Endometrial microvascular endothelial cells (primary cell): ENCODE data around the gene MAS1. TPM values are rescaled to one million over a fixed set of nuclear protein-coding genes. Genes with fewer than 3 reads are reported as not detected.

Source experiments
- in situ Hi-C: cut with HindIII; loops from 2 replicates; pipeline ENCODE4 v1.10.0; 2017; ENCODE audit warnings: low sequenced_read_pairs, low pct_unique_long_range_greater_than_20kb; ENCODE audit errors: inconsistent ontology term
- total RNA-seq: library from RNA; depleted of rRNA; stranded (reverse); fragments of >200 nt; gene quantifications from one replicate; pipeline ENCODE4 v1.2.3, GENCODE V29; 2015; ENCODE audit errors: inconsistent ontology term

The MAS1 gene
- total RNA-seq, 1 donor from 2014 or later: not detected

DNA sequence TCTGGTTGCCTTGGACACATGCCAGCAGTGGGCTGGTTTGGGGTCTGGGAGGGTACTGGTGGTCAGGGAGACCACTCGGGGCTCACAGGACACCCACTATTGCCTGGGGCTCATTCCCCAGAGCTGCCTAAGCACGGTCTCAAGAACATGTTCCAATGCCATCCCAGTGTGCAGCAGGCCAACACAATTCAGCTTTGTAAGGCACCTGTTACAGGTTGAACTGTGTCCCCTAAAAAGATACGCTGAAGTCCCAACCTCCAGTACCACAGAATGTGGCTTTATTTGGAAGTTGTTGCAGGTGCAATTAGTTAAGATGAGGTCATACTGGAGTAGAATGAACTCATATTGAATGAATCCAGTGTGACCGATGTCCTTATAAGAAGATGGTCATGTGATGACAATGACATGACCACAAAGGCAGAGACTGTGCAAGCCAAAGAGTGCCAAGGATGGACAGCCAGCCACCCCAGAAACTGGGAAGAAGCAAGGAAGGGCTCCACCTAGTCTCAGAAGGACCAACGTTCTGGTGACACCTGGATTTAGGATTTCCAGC, 13.5 kb upstream of the MAS1 start:
- in situ Hi-C loops: no loop called here

DNA sequence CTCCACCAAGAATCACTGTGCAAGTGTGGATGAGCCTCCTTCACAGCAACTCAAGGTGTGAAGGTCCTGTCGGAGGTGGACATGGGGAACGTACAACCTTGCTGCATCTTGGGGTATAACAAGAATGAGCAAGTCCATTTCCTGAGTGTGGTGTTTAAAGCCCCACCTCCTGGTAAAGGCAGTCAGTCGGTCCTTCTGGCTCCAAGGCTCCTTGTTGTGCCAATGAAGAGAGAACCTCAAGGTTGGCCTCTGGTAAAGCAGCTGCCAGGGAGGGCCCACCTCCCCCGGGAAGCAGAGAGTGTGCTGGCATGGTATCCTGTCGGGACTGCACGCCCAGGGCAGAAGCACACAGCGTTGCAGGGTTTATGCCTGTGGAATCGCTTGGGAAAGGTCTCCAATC, 12.4 kb upstream of the MAS1 start:
- in situ Hi-C loops: no loop called here

DNA sequence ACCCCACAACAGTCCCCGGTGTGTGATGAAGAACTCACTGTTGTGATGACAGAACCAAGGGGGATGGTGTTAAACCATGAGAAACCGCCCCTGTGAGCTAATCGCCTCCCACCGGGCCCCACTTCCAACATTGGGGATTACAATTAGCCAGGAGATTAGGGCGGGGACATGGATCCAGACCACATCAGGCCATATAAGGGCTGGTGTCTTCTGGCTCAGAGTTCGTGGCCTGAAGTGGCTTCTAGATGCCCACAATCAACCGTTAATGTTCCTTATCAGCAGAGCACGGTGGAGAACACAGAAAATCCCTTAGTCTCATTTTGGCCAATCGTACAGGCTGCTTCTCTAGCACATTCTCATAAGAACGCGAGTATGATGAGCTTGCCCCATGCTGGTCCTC, 10.9 kb upstream of the MAS1 start:
- in situ Hi-C loops: no loop called here

DNA sequence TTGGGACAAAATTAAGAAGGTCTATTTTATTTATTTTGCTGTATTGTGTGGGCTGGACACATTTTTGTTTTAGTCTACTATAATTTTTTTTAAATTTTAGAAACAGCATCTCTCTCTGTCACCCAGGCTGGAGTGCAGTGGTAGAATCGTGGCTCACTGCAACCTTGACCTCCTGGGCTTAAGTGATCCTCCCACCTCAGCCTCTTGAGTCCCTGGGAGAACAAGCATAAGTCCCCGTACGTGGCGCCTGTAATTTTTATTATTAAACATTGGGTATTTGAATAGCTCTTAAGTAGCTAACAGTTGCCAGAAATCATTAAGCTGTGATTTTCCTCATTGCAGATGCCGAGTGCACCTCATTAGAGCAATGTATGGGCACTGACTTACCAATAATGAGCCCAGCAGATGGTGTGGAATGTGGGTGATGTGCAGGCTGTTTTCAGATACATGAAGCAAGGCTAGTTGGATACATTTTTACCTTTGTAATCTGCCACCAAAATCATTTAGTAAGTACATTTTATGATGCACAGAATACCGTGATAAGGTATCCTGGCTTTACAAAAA, 10.3 kb upstream of the MAS1 start:
- in situ Hi-C loops: no loop called here

DNA sequence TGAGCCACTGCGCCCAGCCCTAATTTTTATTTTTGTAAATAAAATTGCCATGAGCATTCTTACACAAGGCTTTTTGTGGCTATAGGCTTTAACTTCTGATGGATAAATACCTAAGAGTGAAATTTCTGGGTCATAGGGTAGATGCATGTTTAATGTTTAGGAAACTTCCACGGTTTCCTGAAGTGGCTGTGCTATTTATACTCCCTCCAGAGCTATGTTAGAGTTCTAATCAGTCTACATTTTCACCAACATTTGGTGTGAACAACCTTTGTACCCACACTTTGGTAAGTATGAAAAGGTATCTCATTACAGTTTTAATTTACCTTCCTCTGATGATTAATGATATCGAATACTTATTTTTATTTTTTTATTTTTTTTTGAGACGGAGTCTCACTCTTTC, 6.1 kb upstream of the MAS1 start:
- in situ Hi-C loops: no loop called here

DNA sequence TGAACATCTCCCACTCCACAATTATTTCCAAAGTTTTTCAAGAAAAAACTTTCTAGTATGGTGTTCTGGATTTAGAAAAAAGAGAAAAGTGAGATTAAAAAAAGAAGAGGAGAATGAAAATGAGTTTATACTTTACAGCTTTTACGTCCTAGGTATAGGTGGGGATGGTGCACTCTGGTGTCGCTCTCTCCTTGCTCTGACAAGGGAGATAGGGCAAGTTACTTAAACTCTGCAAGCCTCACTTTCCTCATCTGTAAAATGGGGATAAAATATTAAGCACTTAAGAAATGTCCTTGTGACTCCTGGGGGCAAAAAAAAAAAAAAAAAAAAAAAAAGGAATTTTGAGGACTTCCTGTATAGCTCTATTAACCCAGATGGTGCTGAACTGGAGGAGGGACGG, 4.5 kb upstream of the MAS1 start:
- in situ Hi-C loops: no loop called here

DNA sequence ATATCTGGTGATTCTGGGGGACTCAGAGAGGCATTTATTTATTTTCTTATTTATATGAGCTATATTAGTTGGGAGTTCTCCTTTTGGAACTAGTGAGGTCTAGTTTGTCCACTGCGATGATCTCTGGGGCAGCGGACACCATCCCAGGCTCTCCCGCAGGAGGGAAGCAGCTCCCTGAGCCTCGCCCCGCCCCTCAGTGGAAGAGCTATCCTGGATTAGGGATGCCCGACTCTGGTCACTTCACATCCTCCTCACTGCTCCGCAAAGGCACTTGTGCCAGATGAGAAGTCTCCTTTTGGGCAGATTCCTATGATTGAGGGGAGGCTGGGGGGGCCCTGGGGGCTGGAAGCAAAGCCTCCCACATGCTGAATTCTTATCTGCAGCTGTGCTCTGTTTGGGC, 3.6 kb upstream of the MAS1 start:
- in situ Hi-C loops: no loop called here

DNA sequence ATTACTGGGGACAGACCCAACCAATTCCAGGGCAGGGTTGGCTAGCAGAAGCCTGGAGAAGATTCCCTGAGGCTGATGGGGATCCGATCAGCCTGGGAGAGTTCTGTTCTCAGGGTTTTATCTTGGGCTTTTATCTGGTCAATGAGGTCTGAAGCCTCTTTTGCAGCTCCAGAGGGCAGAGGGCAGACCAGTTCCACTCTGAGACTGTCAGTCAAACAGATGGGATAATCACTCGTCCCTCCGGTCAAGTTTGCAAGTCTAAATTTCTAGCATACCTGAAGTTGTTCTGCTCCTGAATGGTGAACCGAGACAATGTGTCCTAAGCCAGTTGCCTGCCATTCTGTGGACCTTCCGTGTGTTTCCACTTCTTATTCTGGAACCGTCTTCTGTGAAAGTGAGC, 3.0 kb upstream of the MAS1 start:
- in situ Hi-C loops: no loop called here

DNA sequence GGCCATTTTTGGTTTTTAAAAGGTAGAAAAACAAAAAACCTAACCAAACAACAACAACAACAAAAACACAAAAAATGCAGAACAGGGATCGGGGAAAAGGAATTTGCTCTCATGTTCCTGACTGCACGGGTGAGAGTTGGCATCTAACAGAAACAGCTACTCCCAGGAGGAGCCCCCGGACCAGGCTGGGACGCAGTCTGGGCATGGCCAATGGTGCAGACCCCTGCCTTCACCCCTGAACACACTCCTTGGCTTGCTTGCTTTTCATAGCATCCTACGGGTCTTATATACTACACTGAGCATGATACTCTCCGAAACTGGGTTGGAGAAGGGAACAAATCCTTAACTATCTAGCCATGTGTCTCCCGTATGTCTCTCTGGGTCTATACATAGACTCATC, 587 bp upstream of the MAS1 start:
- in situ Hi-C loops: no loop called here

DNA sequence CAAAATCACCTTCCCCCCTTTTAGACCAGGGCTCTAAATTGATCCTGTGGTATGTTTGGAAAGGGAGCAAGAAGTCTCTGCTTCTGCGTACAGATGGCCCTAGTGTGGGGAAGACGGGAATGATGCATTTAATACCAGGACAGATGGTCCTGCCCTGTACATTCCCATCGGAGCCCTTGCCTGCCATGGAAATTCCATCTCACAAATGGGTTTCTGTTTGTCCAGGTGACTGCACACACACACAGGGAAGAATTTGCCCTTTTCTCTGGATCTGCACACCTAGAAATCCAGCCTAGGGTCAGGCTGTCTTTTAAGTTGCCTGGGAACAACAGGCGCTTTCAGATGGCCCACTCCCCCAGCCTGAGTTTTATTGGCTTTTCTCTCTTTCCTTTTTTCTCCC, 1.3 kb downstream of the MAS1 start:
- in situ Hi-C loops: no loop called here

DNA sequence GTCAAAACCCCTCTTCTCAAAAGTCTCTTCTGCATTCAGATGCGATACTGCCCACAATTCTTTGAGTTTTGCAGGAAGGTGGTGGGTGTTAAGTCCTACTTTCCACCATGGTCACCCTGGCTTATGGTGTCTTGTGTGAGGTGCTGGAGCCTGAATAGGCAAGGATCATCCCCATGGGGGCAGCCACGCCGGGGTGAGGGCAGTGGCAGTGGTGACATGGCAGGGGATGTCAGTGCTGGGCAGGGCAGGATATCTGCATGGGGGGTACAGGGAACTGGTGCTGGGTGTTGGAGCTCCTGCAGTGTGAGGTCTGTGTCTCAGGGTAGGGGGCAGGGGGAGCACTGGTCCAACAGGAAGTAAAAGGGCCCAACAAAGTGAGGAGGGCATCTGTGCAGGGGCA, 2.3 kb downstream of the MAS1 start:
- in situ Hi-C loops: no loop called here

DNA sequence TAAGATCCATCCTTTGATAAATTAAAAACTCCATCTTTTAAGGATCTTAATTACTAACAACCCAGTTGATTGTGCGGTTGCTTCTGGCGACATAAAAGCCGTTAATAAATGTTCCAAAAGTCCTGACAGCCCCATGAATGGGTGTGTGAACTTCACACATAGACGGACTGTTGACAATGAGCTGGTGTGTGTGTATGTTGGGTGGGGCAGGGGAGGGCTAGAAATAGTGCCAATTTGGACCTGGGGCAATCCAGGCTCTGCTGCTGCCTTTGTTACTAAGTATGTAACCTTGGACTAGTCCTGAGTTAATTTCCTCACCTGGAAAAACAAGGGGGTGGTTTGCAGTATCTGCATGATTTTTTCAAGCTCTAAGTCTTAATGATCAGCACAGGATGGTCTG, 4.2 kb downstream of the MAS1 start:
- in situ Hi-C loops: no loop called here

DNA sequence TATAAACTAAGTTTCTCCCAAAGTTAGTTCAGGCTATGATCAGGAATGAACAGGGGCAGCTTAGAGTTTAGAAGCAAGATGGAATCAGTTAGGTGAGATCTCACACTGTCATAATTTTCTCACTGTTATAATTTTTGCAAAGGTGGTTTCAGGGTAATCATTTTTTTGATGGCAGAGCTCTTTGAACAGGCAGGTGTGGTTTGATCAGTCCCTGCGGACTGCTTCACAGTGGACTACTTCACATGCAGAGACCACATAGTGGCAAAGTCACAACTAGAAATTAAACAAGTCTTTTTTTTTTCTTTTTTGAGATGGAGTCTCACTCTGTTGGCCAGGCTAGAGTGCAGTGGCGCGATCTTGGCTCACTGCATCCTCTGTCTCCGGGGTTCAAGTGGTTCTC, 6.8 kb downstream of the MAS1 start:
- in situ Hi-C loops: no loop called here

DNA sequence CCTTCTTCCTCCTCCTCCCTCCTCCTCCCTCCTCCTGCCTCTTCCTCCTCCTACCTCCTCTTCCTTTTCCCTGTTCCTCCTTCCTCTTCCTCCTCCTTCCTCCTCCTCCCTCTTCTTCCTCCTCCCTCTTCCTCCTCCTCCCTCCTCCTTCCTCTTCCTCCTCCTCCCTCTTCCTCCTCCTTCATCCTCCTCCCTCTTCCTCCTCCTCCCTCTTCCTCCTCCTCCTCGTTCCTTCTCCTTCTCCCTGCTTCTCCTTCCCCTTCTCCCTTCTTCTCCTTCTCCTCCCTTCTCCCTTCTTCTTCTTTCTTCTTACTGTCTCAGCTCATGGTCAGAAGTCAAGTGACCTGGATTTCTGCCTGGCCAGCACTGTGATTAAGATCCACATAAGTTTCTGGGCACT, 7.7 kb downstream of the MAS1 start:
- in situ Hi-C loops: no loop called here

DNA sequence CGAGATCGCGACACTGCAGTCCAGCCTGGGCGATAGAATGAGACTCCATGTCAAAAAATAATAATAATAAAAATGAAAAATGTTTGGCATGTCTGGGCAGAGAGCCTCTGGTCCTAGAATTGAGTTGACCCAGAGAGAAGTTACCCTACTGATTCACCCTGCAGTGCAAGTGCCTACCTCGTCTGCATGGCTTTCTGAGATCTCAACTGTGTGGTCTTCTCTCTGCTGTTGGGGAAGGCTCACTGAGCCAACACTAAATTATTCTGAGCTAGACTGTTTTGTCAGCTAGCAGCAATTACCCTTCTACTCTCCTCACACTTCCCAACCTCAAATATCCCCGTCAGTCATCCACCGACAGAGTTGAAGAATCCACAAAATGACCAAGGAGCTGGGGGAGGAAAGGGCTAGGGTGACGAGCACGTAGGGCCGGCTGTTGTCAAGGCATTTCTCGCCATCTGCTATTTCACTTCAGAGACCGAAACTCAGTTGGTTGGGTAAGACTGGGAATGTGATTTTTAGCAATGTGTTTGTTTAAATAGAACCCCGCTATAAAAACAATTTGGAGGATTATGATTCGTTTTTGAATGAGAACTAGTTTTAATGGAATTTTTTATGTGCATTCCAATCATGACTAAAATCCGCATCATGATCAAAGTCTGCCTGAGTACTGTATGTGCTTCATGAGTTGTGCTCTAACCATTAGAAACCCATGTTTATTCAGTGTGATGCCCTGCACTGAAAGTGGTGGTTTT, 9.4 kb downstream of the MAS1 start:
- in situ Hi-C loops: no loop called here

DNA sequence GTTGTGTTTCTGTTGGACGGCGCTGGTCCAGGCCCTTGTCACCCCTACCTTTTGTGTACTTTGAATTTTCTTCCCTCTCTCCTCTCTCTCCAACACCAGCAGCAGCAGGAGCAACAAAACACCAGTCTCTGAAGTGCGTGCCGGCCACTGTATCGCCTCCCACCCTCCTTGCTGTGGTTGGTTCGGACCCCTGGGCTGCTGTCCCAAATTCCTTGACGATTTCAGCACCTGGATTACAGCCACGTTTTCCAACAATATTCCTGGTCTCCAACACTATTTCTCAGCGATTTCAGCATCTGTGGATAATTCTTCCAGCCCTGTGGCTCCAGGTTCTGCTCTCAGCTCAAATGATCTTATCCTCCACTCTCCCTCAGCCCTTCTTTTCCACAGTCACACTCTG, 11.8 kb downstream of the MAS1 start:
- in situ Hi-C loops: no loop called here

DNA sequence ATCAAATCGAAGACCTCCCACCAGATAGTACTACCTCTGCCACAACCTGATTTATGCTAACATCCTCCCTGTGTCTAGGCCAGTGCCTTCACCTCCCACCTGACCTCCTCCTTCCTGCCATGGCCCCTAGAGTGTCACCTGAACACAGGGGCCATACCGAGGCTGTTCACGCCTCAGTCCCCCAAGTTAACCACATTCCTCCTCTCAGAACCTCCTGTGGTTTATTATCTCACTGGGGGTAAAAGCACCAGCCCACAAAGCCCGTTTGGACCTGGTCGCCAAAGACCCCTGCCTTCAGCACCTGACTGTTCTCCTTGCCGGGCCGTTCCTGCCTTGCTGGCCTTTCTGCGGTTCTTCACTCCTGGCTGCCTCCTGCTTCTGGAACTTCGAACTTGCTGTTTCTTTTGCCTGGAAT, 13.7 kb downstream of the MAS1 start:
- in situ Hi-C loops: no loop called here

DNA sequence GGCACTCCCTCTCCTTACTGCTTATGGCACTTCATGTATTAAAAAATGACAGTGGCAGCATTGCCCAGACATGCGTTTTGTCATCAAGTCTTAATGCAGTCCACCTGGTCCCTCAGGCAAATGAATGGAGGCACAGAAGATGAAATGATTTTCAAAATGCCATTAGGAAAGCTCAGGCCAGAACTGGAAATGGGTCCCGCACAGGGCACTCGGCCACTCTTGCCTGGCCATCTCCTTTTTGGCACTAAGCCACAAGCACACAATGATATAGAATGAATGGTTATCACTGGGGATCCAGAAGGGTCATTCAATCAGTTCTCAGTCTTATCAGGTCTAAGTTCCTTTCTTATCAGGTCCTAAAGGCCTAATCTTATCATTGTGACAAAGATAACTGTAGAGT, 15.6 kb downstream of the MAS1 start:
- in situ Hi-C loops: no loop called here

DNA sequence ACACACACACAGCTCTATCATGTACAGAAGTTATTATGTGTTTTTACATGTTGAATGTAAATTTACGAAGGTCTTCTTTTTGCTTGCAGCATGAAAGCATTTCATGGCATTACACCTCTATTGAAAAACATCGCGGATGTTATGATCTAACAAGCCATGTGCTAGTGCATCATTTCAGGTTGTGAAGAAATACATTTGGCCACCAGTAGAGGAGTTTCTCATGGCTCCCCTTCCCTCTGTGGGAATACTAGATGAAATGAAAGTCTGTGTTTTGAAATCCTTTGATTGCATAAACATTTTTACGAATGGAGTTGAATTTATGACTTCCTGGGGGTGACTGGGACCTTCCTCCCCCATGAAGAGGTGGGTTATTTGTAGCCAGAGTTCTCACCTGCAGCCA, 17.7 kb downstream of the MAS1 start:
- in situ Hi-C loops: no loop called here

DNA sequence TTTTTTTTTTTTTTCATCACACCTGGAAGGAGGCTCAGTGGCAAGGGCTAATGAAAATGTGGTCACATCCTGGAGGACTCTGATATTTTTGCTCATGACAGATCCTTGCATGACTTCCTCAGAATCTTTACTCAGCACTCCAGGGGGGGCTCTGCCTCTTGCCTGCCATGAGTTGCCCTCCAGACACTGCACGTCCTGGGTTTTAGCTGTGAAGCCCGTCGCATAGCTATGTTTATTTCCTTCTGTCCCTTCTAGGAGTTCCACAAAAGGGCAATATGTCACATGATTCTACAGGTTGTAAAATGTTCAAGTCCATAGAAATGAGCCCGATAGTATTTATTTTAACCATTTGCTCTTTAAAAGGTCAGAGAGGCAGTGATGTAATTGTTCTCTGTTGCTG, 18.2 kb downstream of the MAS1 start:
- in situ Hi-C loops: no loop called here

DNA sequence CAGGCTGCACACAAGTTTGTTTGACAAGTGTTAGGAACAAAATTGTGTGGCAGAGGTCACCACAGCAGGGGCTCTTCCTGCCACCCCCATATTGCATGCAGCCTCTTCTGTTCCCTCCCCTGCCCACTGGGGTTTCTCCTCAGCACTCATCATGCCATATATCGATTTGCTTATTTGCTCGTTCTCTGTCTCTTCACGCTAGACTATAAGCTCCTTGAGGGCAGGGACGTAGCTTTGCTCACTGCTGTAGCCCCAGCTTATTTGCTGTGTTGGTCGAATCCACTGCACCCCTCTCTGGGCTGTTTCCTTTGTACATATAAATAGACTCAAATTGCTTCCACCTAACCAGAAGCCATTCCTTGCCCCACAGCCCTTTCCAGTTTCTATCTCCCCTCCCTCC, 19.6 kb downstream of the MAS1 start:
- in situ Hi-C loops: no loop called here
